ENCODE measurements around the gene TCIRG1. TPM values are rescaled to one million over a fixed set of nuclear protein-coding genes. Genes with fewer than 3 reads are reported as not detected.

TCIRG1 gene
- total RNA-seq, 1 experiment from 2014 or later = 51.1 TPM

- no peak for TF ChIP-seq PRDM15 (CRISPR knock-in tag; IDR thresholded peaks at IDR 0.05)
Measured at GRCh38 chr11:68033708-68034045, 5.1 kb upstream of the TCIRG1 start (continued).

- Mint-ChIP-seq H3K9me3 (no peaks in the 10 kb centered on the region), H3K4me1 (peaks cover 19% of the 10 kb centered on the region), H3K36me3 (peaks cover 9% of the 10 kb centered on the region), H3K27ac (no peak overlapping the region), H3K27me3 (ENCODE audit: low read depth) (no peaks in the 10 kb centered on the region), H3K4me3 (no peak overlapping the region)
- ATAC-seq (no peak), DNase-seq (ENCODE audit: low spot score) (no peak)
- ChIA-PET CTCF (interaction anchor here (0.5 to 1.1 kb wide), 2 partner anchors 14 to 147 kb away, joined by 3 to 4 read pairs; no protein-coding TSS in a partner anchor), POLR2A (no interaction called here)
- no peak for TF ChIP-seq ZNF423 (CRISPR knock-in tag; IDR thresholded peaks at IDR 0.05)
- no peak for TF ChIP-seq ARID4B (CRISPR knock-in tag; IDR thresholded peaks at IDR 0.05; ENCODE audit: borderline replicate concordance)
- no peak for TF ChIP-seq E2F5 (CRISPR knock-in tag; IDR thresholded peaks at IDR 0.05)
- TF ChIP-seq OVOL2 (CRISPR knock-in tag; IDR thresholded peaks at IDR 0.05; ENCODE audit: borderline replicate concordance) = no peak
- TF ChIP-seq, protein P1, sequence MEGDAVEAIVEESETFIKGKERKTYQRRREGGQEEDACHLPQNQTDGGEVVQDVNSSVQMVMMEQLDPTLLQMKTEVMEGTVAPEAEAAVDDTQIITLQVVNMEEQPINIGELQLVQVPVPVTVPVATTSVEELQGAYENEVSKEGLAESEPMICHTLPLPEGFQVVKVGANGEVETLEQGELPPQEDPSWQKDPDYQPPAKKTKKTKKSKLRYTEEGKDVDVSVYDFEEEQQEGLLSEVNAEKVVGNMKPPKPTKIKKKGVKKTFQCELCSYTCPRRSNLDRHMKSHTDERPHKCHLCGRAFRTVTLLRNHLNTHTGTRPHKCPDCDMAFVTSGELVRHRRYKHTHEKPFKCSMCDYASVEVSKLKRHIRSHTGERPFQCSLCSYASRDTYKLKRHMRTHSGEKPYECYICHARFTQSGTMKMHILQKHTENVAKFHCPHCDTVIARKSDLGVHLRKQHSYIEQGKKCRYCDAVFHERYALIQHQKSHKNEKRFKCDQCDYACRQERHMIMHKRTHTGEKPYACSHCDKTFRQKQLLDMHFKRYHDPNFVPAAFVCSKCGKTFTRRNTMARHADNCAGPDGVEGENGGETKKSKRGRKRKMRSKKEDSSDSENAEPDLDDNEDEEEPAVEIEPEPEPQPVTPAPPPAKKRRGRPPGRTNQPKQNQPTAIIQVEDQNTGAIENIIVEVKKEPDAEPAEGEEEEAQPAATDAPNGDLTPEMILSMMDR (IDR thresholded peaks at IDR 0.05) = no peak
- no peak for TF ChIP-seq MXD4 (CRISPR knock-in tag; IDR thresholded peaks at IDR 0.05; ENCODE audit: borderline replicate concordance)
- TF ChIP-seq, protein P2, sequence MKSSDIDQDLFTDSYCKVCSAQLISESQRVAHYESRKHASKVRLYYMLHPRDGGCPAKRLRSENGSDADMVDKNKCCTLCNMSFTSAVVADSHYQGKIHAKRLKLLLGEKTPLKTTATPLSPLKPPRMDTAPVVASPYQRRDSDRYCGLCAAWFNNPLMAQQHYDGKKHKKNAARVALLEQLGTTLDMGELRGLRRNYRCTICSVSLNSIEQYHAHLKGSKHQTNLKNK (CRISPR knock-in tag; IDR thresholded peaks at IDR 0.05) = no peak
- TF ChIP-seq ZNF416 (CRISPR knock-in tag; IDR thresholded peaks at IDR 0.05) = no peak
- no peak for TF ChIP-seq ZBTB21 (CRISPR knock-in tag; IDR thresholded peaks at IDR 0.05; ENCODE audit: borderline replicate concordance)
- TF ChIP-seq E2F1 (CRISPR knock-in tag; IDR thresholded peaks at IDR 0.05) = no peak
- no peak for TF ChIP-seq CREM (CRISPR knock-in tag; IDR thresholded peaks at IDR 0.05)
- TF ChIP-seq NFE2L1 (CRISPR knock-in tag; IDR thresholded peaks at IDR 0.05) = no peak
- TF ChIP-seq, protein P3, sequence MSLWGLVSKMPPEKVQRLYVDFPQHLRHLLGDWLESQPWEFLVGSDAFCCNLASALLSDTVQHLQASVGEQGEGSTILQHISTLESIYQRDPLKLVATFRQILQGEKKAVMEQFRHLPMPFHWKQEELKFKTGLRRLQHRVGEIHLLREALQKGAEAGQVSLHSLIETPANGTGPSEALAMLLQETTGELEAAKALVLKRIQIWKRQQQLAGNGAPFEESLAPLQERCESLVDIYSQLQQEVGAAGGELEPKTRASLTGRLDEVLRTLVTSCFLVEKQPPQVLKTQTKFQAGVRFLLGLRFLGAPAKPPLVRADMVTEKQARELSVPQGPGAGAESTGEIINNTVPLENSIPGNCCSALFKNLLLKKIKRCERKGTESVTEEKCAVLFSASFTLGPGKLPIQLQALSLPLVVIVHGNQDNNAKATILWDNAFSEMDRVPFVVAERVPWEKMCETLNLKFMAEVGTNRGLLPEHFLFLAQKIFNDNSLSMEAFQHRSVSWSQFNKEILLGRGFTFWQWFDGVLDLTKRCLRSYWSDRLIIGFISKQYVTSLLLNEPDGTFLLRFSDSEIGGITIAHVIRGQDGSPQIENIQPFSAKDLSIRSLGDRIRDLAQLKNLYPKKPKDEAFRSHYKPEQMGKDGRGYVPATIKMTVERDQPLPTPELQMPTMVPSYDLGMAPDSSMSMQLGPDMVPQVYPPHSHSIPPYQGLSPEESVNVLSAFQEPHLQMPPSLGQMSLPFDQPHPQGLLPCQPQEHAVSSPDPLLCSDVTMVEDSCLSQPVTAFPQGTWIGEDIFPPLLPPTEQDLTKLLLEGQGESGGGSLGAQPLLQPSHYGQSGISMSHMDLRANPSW (CRISPR knock-in tag; conservative IDR thresholded peaks at IDR 0.05; ENCODE audit: low read depth) = no peak
- no peak for TF ChIP-seq CBFB (CRISPR knock-in tag; IDR thresholded peaks at IDR 0.05; ENCODE audit: low read depth)
- TF ChIP-seq ZNF671 (CRISPR knock-in tag; IDR thresholded peaks at IDR 0.05) = no peak
- no peak for TF ChIP-seq SMAD4 (CRISPR knock-in tag; IDR thresholded peaks at IDR 0.05)
- TF ChIP-seq JAZF1 (CRISPR knock-in tag; IDR thresholded peaks at IDR 0.05) = no peak
- no peak for TF ChIP-seq FOXP1 (CRISPR knock-in tag; IDR thresholded peaks at IDR 0.05; ENCODE audit: borderline replicate concordance)
Measured at GRCh38 chr11:68035266-68035876, 3.5 kb upstream of the TCIRG1 start.

Data from WTC11 (cell line).